SK-N-SH (cell line): ENCODE data around the gene SNX3. TPM values are rescaled to one million over a fixed set of nuclear protein-coding genes. Genes with fewer than 3 reads are reported as not detected.

Experiments
- CTCF ChIA-PET: fragments of 300-600, 350-600 bp; formaldehyde crosslinking; extraction: SDS; loops from one replicate; lab custom pipeline; 2021; lab: Yijun Ruan, JAX
- POLR2A ChIA-PET: fragments of 350-600 bp; sonication (Branson Sonifier 250); formaldehyde crosslinking; extraction: SDS; loops from one replicate; lab custom pipeline; 2020; ENCODE audit warnings: antibody characterized with exemption, inconsistent platforms; lab: Yijun Ruan, JAX
- DNase-seq: peaks from one replicate; pipeline ENCODE4 v3.0.0; 2012
- H2AFZ ChIP-seq: fragments of 200-600 bp; sonication (generic); 2 replicates; pipeline ENCODE4 v1.8.1; 2016; ENCODE audit warnings: antibody characterized with exemption, mild to moderate bottlenecking, low read depth
- H3F3A ChIP-seq: fragments of 200-600 bp; sonication (generic); replicated peaks from 2 replicates; pipeline ENCODE3; 2016; ENCODE audit warnings: antibody characterized with exemption, mild to moderate bottlenecking; ENCODE audit not compliant: insufficient read depth
- H3K27ac ChIP-seq, 2 experiments: fragments of 200-500 bp in 1 of 2; fragments of 200-600 bp in 1 of 2; sonication (Bioruptor generic) in 1 of 2; sonication (generic), shearing (Covaris generic) in 1 of 2; 2 replicates each; pipeline versions ENCODE4 v1.5.1 to v1.6.1; 2014 to 2016; ENCODE audit warnings: low read depth in 2 of 2, inconsistent platforms in 1 of 2, low read length in 1 of 2, mild to moderate bottlenecking in 1 of 2, mixed read lengths in 1 of 2
- H3K27me3 ChIP-seq: fragments of 200-600 bp; sonication (generic), shearing (Covaris generic); 2 replicates; pipeline ENCODE4 v1.6.1; 2016; ENCODE audit warnings: mixed run types; ENCODE audit not compliant: insufficient read depth
- H3K36me3 ChIP-seq, 2 experiments: fragments of 200-500 bp in 1 of 2; fragments of 200-600 bp in 1 of 2; sonication (Bioruptor generic) in 1 of 2; sonication (generic) in 1 of 2; replicated peaks in 1 of 2; 2 replicates each; pipeline versions ENCODE3 to v1.5.1; 2014 to 2016; ENCODE audit warnings: low read length in 1 of 2, mild to moderate bottlenecking in 1 of 2; ENCODE audit not compliant: insufficient read depth in 2 of 2, control insufficient read depth in 1 of 2
- H3K4me1 ChIP-seq, 2 experiments: fragments of 200-500 bp in 1 of 2; fragments of 200-600 bp in 1 of 2; sonication (Bioruptor generic) in 1 of 2; sonication (generic), shearing (Covaris generic) in 1 of 2; 2 replicates each; pipeline versions ENCODE4 v1.5.1 to v1.6.1; 2014 to 2016; ENCODE audit warnings: low read depth in 1 of 2, low read length in 1 of 2, mixed run types in 1 of 2; ENCODE audit not compliant: insufficient read depth in 2 of 2, control insufficient read depth in 1 of 2
- H3K4me2 ChIP-seq: fragments of 200-600 bp; sonication (generic), shearing (Covaris generic); 2 replicates; pipeline ENCODE4 v1.6.1; 2017; ENCODE audit warnings: mixed run types
- H3K4me3 ChIP-seq, 2 experiments: fragments of 200-500 bp in 1 of 2; fragments of 200-600 bp in 1 of 2; sonication (Bioruptor generic) in 1 of 2; sonication (generic), shearing (Covaris generic) in 1 of 2; 2 replicates each; pipeline versions ENCODE4 v1.5.1 to v1.8.1; 2014 to 2016; ENCODE audit warnings: low read depth in 2 of 2, inconsistent platforms in 1 of 2, low read length in 1 of 2, mild to moderate bottlenecking in 1 of 2, mixed read lengths in 1 of 2, moderate library complexity in 1 of 2
- H3K79me2 ChIP-seq: fragments of 200-600 bp; sonication (generic); 2 replicates; pipeline ENCODE4 v1.8.1; 2017; ENCODE audit warnings: mild to moderate bottlenecking; ENCODE audit not compliant: insufficient read depth
- H3K9ac ChIP-seq: fragments of 200-600 bp; sonication (generic); 2 replicates; pipeline ENCODE4 v1.6.1; 2017; ENCODE audit warnings: mixed run types
- H3K9me2 ChIP-seq: fragments of 200-600 bp; sonication (generic); 2 replicates; pipeline ENCODE4 v1.6.1; 2017; ENCODE audit warnings: mixed run types
- H3K9me3 ChIP-seq: fragments of 200-600 bp; sonication (generic); 2 replicates; pipeline ENCODE4 v1.6.1; 2017; ENCODE audit warnings: mixed run types, mild to moderate bottlenecking, moderate library complexity
- H4K20me1 ChIP-seq: fragments of 200-600 bp; sonication (generic); 2 replicates; pipeline ENCODE4 v1.6.1; 2017; ENCODE audit warnings: mild to moderate bottlenecking, mixed run types; ENCODE audit not compliant: insufficient read depth
- EP300 ChIP-seq, 2 experiments: IDR thresholded peaks; 2 replicates each; pipeline versions ENCODE4 v1.4.0 to v1.6.1; 2012; ENCODE audit warnings: borderline replicate concordance in 1 of 2, low read depth in 1 of 2, low read length in 1 of 2
- EZH2phosphoT487 ChIP-seq: fragments of 200-600 bp; sonication (generic); IDR thresholded peaks from 2 replicates; pipeline ENCODE4 v1.6.1; 2017; ENCODE audit warnings: low read depth, mixed run types, mild to moderate bottlenecking, antibody characterized with exemption, moderate library complexity, borderline replicate concordance
- FOXM1 ChIP-seq: IDR thresholded peaks from 2 replicates; pipeline ENCODE4 v1.4.0; 2012; ENCODE audit warnings: low read depth, mild to moderate bottlenecking
- RAD21 ChIP-seq: IDR thresholded peaks from 2 replicates; pipeline ENCODE4 v1.6.1; 2012; ENCODE audit warnings: mild to moderate bottlenecking, low read length
- RFX5 ChIP-seq: IDR thresholded peaks from 2 replicates; pipeline ENCODE4 v1.6.1; 2012; ENCODE audit warnings: mild to moderate bottlenecking, improper control_type of control experiment, low read length
- WGBS: methylation state at CpG from one replicate; pipeline ENCODE4 v1.1.6; 2017; ENCODE audit warnings: low lambda C conversion rate; 5-methylcytosine and 5-hydroxymethylcytosine counted together
- polyA plus RNA-seq, 3 experiments: library from polyadenylated mRNA; depleted of rRNA; stranded (reverse); fragments of >200 nt; gene quantifications; 2 replicates each; pipeline ENCODE4 v1.2.3, GENCODE V29; 2012
- TF ChIP-seq, protein P1 (sequence below): IDR thresholded peaks from 2 replicates; pipeline ENCODE4 v1.4.0; 2012; ENCODE audit warnings: low read depth, borderline replicate concordance
- TF ChIP-seq, protein P2 (sequence below): IDR thresholded peaks from 2 replicates; pipeline ENCODE4 v1.4.0; 2012; ENCODE audit warnings: low read depth, borderline replicate concordance

SNX3 gene
- polyA plus RNA-seq, 1 of the 3 experiments (the other 2 are of a cell fraction): 105 TPM

DNA sequence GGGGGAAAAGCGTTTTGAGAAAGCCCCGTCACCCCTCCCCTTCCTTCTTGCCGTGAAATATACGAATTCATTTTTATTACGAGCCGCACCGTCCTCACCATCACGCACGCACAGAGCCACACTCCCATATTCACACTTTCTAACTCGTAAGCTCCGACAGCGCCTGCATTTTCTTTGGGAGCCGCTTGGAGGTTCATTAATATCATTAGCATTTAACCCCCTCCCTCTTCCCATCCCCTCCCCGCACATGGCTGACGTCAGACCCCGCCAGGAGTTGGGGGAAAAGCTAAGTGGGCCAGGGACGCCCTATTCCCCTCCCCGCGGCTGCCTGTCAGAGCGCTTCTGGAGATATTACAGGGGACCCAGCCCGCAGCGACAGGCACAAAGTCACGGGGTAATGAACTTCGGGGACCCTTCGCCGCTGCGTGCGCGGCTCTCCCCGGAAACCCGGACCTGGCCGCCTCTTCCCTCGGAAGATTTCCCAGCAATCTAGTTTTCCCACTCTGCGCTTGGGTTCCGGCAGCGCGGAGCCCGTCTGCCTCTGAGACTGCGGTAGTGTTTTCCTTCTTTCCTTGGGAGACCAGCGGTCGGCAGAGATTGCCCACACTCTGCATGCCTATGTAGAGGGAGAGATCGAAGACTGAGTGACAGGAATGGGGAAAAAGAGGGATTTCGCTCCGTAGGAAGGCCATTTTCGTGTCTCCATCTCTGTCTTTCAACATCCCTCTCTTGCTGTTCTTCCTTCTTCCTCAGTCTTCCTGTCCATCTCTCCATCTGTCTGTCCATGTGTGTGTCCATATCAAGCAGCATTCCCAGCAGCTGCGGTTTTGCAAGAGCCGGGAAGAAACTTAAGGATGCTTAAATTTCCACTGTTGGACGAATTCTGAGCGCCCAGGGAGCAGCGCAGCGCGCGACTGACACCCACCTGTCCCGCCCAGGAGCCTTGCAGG lies 94.9 kb downstream of the SNX3 start, which contains the start of gene NR2E1 (continued):
- TF ChIP-seq, protein P1, sequence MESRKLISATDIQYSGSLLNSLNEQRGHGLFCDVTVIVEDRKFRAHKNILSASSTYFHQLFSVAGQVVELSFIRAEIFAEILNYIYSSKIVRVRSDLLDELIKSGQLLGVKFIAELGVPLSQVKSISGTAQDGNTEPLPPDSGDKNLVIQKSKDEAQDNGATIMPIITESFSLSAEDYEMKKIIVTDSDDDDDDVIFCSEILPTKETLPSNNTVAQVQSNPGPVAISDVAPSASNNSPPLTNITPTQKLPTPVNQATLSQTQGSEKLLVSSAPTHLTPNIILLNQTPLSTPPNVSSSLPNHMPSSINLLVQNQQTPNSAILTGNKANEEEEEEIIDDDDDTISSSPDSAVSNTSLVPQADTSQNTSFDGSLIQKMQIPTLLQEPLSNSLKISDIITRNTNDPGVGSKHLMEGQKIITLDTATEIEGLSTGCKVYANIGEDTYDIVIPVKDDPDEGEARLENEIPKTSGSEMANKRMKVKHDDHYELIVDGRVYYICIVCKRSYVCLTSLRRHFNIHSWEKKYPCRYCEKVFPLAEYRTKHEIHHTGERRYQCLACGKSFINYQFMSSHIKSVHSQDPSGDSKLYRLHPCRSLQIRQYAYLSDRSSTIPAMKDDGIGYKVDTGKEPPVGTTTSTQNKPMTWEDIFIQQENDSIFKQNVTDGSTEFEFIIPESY: no peak

DNA sequence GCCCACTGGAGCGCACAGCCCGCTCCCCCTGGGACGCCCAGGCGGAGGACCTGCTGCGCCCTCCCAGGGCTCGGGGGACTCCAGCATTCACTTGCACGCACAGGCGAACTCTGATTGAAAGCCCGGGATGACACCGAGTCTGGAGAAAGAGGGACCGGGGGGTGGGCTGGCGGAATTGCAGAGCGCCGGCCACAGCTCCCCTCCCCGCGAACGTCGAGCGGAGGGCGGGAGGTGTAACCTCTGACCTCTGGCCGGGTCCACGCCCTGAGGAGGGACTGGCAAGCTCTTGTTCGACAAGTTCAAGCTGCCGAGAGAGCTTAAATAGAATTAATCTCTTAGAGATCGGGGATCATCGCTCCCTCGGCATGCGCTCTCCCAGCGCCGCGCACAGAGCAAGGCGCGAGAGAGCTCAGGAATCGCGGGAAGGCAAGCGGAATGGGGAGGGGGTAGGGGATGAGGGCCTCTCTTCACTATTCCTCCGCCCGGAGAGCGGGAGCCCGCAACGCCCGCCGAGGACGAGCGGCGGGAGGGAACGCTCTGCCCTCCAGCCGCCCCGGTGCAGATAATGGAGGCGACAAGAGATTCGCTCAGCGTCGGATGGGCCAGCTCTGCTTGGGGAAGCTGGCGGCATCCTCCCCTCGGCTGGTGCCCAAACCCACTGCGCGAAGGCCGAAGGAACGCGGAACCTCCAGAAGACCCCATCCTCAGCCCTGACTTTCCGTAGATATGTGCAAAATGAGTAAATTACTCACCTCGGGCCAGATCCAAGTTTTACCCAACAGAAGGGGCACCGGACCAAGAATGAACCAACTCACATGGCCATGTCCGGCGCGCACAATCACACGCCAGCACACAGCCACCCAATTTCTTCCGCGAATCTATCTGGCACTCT lies 95.8 kb downstream of the SNX3 start:
- peaks cover 0 to 22% of the 10 kb centered on the region in 2 experiments; a peak in 1 of 4 replicates for H3K4me1 ChIP-seq

DNA sequence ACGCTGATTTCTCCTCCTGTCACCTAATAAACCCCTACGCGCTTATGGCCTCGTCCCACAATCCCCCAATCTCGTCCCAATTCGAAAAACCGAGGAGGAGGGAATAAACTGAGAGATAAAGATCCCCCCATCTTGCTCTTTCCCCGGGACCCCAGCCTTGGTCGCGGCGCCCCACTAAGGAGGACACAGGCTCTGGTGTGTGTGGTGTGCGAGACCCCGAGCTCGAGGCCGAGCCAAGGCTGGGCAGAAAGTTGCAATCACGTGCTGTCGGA lies 96.4 kb downstream of the SNX3 start:
- H3K4me1 ChIP-seq: peaks cover 0 to 22% of the 10 kb centered on the region in 2 experiments; a peak in 1 of 4 replicates
- no peak overlapping the region for H2AFZ ChIP-seq
- no peaks in the 10 kb centered on the region for H3K9me2 ChIP-seq
- no peaks in the 10 kb centered on the region for H3K9me3 ChIP-seq
- H3F3A ChIP-seq: no peaks in the 10 kb centered on the region
- peak overlapping the region in 1 of 2 experiments; percentile 40; a peak in 1 of 4 replicates for H3K4me3 ChIP-seq
- peaks cover 77% of the 10 kb centered on the region for H3K27me3 ChIP-seq
- peak overlapping the region; percentile 85; the same call in 1 of the 2 replicates for H3K4me2 ChIP-seq
- H4K20me1 ChIP-seq: no peaks in the 10 kb centered on the region
- no peaks in the 10 kb centered on the region for H3K36me3 ChIP-seq
- ChIA-PET CTCF (interaction anchor here (1.0 to 1.2 kb wide), 2 partner anchors 13 to 327 kb away, joined by 4 read pairs; no protein-coding TSS in a partner anchor), POLR2A (no interaction called here)
- TF ChIP-seq EP300 (IDR thresholded peaks at IDR 0.05; ENCODE audit: borderline replicate concordance in 1 of 2, low read depth in 1 of 2, low read length in 1 of 2) (no peak), RAD21 (no peak), FOXM1 (no peak)
- TF ChIP-seq, protein P2, sequence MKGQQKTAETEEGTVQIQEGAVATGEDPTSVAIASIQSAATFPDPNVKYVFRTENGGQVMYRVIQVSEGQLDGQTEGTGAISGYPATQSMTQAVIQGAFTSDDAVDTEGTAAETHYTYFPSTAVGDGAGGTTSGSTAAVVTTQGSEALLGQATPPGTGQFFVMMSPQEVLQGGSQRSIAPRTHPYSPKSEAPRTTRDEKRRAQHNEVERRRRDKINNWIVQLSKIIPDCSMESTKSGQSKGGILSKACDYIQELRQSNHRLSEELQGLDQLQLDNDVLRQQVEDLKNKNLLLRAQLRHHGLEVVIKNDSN: no peak
- H3K9ac ChIP-seq: no peak overlapping the region
- 1% methylated on average over 14 of the region's 17 CpGs for WGBS
- no peak overlapping the region for H3K27ac ChIP-seq
- no peak for DNase-seq
- H3K79me2 ChIP-seq: no peaks in the 10 kb centered on the region

More for the DNA sequence above, 95.8 kb downstream of the SNX3 start:
- Histone ChIP-seq H3K27ac (no peak overlapping the region), H3K4me3 (peak overlapping the region; percentile 40 to 53; a peak in 3 of 4 replicates), H3K9me2 (no peaks in the 10 kb centered on the region), H3K36me3 (no peaks in the 10 kb centered on the region), H3K79me2 (no peaks in the 10 kb centered on the region), H3F3A (no peaks in the 10 kb centered on the region), H3K9me3 (no peaks in the 10 kb centered on the region), H4K20me1 (no peaks in the 10 kb centered on the region), H2AFZ (no peak overlapping the region), H3K4me2 (peak overlapping the region; percentile 85), H3K9ac (no peak overlapping the region), H3K27me3 (peaks cover 71% of the 10 kb centered on the region)
- WGBS: 11% methylated on average over 17 of the region's 69 CpGs
- POLR2A ChIA-PET: no interaction called here
- peak; percentile 68 for DNase-seq
- CTCF ChIA-PET: interaction anchor here (1.0 to 1.7 kb wide), 4 partner anchors 9 to 327 kb away, joined by 3 to 4 read pairs (median 4); no protein-coding TSS in a partner anchor
- TF ChIP-seq EZH2phosphoT487 (0 out of 2 replicates have a peak, but pooled peaks have one; percentile 47), RFX5 (no peak)
- TF ChIP-seq, protein P2: no peak
